Neuronal stem cell (in vitro differentiated cells): ENCODE results near the gene PPP1R12A.

ENCODE experiments used
- DNase-seq: peaks from one replicate; pipeline ENCODE4 v3.0.0-alpha.2; 2013; ENCODE audit warnings: low spot score
- H2AFZ ChIP-seq: one replicate; pipeline ENCODE4 v1.6.1; 2013; ENCODE audit warnings: mild to moderate bottlenecking, low read length, inconsistent platforms
- H2AK5ac ChIP-seq: 2 replicates; pipeline ENCODE4 v1.6.1; 2013; ENCODE audit warnings: low read depth, mild to moderate bottlenecking, inconsistent platforms, low read length, moderate library complexity, mixed read lengths
- H2BK120ac ChIP-seq: 2 replicates; pipeline ENCODE4 v1.6.1; 2013; ENCODE audit warnings: low read depth, mild to moderate bottlenecking, inconsistent platforms, low read length, moderate library complexity, mixed read lengths
- H2BK12ac ChIP-seq: one replicate; pipeline ENCODE4 v1.6.1; 2013; ENCODE audit warnings: low read length, inconsistent platforms
- H2BK15ac ChIP-seq: 2 replicates; pipeline ENCODE4 v1.6.1; 2013; ENCODE audit warnings: mild to moderate bottlenecking, low read length, inconsistent platforms, mixed read lengths
- H2BK5ac ChIP-seq: one replicate; pipeline ENCODE4 v1.6.1; 2013; ENCODE audit warnings: inconsistent platforms, mild to moderate bottlenecking, low read length, moderate library complexity
- H3K14ac ChIP-seq: one replicate; pipeline ENCODE4 v1.6.1; 2013; ENCODE audit warnings: low read length, inconsistent platforms
- H3K18ac ChIP-seq: 2 replicates; pipeline ENCODE4 v1.6.1; 2013; ENCODE audit warnings: low read length, inconsistent platforms
- H3K23ac ChIP-seq: 2 replicates; pipeline ENCODE4 v1.6.1; 2013; ENCODE audit warnings: low read depth, mild to moderate bottlenecking, mixed read lengths, low read length, inconsistent platforms; ENCODE audit not compliant: poor library complexity
- H3K27ac ChIP-seq: replicated peaks from 3 replicates; pipeline ENCODE4 v1.5.1; 2013; ENCODE audit warnings: low read length, inconsistent platforms
- H3K27me3 ChIP-seq, 3 experiments: 2 replicates each; pipeline ENCODE4 v1.6.1; 2013; ENCODE audit warnings: low read length in 3 of 3, mild to moderate bottlenecking in 2 of 3, inconsistent platforms in 1 of 3, low read depth in 1 of 3, mixed read lengths in 1 of 3, moderate library complexity in 1 of 3; ENCODE audit not compliant: control insufficient read depth in 3 of 3, insufficient read depth in 3 of 3
- H3K36me3 ChIP-seq, 2 donors: replicated peaks in 1 of 2; 2 replicates each; pipeline ENCODE4 v1.6.1; 2013; ENCODE audit warnings: low read length in 2 of 2; ENCODE audit not compliant: control insufficient read depth in 2 of 2, insufficient read depth in 2 of 2
- H3K4ac ChIP-seq: 2 replicates; pipeline ENCODE4 v1.6.1; 2013; ENCODE audit warnings: inconsistent platforms, mild to moderate bottlenecking, low read length, moderate library complexity
- H3K4me1 ChIP-seq, 2 donors: 1 replicate in 1 of 2; 2 replicates in 1 of 2; pipeline ENCODE4 v1.6.1; 2013; ENCODE audit warnings: low read length in 2 of 2, low read depth in 1 of 2; ENCODE audit not compliant: control insufficient read depth in 2 of 2, insufficient read depth in 1 of 2
- H3K4me2 ChIP-seq: one replicate; pipeline ENCODE4 v1.6.1; 2013; ENCODE audit warnings: mild to moderate bottlenecking, low read length, inconsistent platforms; ENCODE audit not compliant: insufficient read depth, poor library complexity, severe bottlenecking
- H3K4me3 ChIP-seq, 2 donors: 2 replicates each; pipeline ENCODE4 v1.5.1; 2013; ENCODE audit warnings: low read length in 2 of 2, mild to moderate bottlenecking in 2 of 2, inconsistent platforms in 1 of 2, moderate library complexity in 1 of 2
- H3K79me1 ChIP-seq: one replicate; pipeline ENCODE4 v1.6.1; 2013; ENCODE audit warnings: low read depth, mild to moderate bottlenecking, inconsistent platforms, low read length, moderate library complexity
- H3K9ac ChIP-seq: one replicate; pipeline ENCODE4 v1.6.1; 2013; ENCODE audit warnings: mild to moderate bottlenecking, low read depth, low read length, inconsistent platforms; ENCODE audit not compliant: poor library complexity
- H3K9me3 ChIP-seq, 2 donors: replicated peaks in 1 of 2; 2 replicates each; pipeline versions ENCODE3 to v1.6.1; 2013; ENCODE audit warnings: low read length in 2 of 2, mild to moderate bottlenecking in 2 of 2, inconsistent platforms in 1 of 2, low read depth in 1 of 2, mixed read lengths in 1 of 2, moderate library complexity in 1 of 2; ENCODE audit not compliant: control insufficient read depth in 2 of 2, insufficient read depth in 1 of 2
- H4K8ac ChIP-seq: one replicate; pipeline ENCODE4 v1.6.1; 2013; ENCODE audit warnings: low read depth, mild to moderate bottlenecking, inconsistent platforms, low read length, moderate library complexity
- H4K91ac ChIP-seq: one replicate; pipeline ENCODE4 v1.6.1; 2013; ENCODE audit warnings: low read length, low read depth, mild to moderate bottlenecking, inconsistent platforms; ENCODE audit not compliant: poor library complexity
- WGBS, 2 donors: extraction: QIAGEN DNeasy Blood & Tissue Kit; methylation state at CpG; one replicate each; pipeline ENCODE4 v1.1.7; 2013; ENCODE audit warnings: missing lambda C conversion rate in 2 of 2, mixed read lengths in 1 of 2; ENCODE audit not compliant: insufficient read length in 2 of 2, insufficient replicate concordance in 1 of 2; ENCODE audit errors: extremely low coverage in 2 of 2; 5-methylcytosine and 5-hydroxymethylcytosine counted together

PPP1R12A gene

DNA sequence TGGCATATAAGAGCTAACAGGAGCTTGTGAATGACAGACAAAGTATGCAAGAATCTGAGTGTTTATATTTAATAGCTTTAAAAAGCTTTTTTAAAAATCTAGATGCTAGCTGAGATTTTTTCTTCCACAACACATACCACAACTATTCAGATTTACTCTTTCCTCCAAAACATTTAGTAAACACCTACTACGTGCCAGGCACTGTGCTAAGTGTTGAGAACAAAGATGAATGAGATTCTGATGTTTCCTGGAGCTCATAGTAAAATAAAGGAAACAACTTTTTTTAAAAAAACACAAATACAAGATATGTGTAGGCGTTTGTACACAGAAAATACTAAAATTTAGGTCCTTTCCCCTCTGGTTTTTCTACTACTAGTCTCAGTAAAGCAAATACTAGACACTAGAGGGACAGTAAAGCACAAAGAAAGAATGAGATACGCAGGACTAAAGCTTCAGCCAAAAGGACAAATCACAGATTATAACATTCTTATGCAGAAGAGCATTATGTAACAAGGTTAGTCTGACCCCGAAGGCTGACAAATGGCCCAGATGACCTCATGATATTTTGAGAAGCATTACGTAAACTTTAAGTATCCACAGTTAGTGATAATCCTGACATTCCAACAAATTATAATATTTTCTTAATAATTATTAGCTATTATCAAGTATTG is 165.6 kb downstream of the PPP1R12A start:
- H4K91ac ChIP-seq, result no peak overlapping the region
- no peak for DNase-seq
- no peak overlapping the region for H3K18ac ChIP-seq
- H2AFZ ChIP-seq, result no peak overlapping the region
- H3K4me1 ChIP-seq, result no peaks in the 10 kb centered on the region
- H2BK15ac ChIP-seq, result no peak overlapping the region
- H3K27ac ChIP-seq, result no peak overlapping the region
- no peak overlapping the region for H2BK5ac ChIP-seq
- no CpG with 5 or more reads among the region's 5 CpGs for WGBS, 2 donors
- H2BK12ac ChIP-seq, result no peak overlapping the region
- H3K4me3 ChIP-seq, result no peak overlapping the region
- no peaks in the 10 kb centered on the region for H3K79me1 ChIP-seq
- no peak overlapping the region for H4K8ac ChIP-seq
- H3K14ac ChIP-seq, result no peak overlapping the region
- no peak overlapping the region for H2BK120ac ChIP-seq
- peaks cover 0 to 21% of the 10 kb centered on the region in 2 donors for H3K36me3 ChIP-seq
- no peak overlapping the region for H3K23ac ChIP-seq
- no peaks in the 10 kb centered on the region for H3K27me3 ChIP-seq
- no peak overlapping the region for H2AK5ac ChIP-seq
- H3K4ac ChIP-seq, result no peak overlapping the region
- no peak overlapping the region for H3K4me2 ChIP-seq
- no peaks in the 10 kb centered on the region for H3K9me3 ChIP-seq
- H3K9ac ChIP-seq, result no peak overlapping the region

GRCh38 chr12:79766705-79767464 is 168.0 kb downstream of the PPP1R12A start:
- no peaks in the 10 kb centered on the region for H3K79me1 ChIP-seq
- no peak overlapping the region for H3K9ac ChIP-seq
- H2BK15ac ChIP-seq, result no peak overlapping the region
- no peak overlapping the region for H2AK5ac ChIP-seq
- no peak overlapping the region for H2BK12ac ChIP-seq
- no peak overlapping the region for H3K14ac ChIP-seq
- no peak overlapping the region for H3K27ac ChIP-seq
- no peak overlapping the region for H2BK5ac ChIP-seq
- H3K4me2 ChIP-seq, result no peak overlapping the region
- H2BK120ac ChIP-seq, result no peak overlapping the region
- H3K27me3 ChIP-seq, result no peaks in the 10 kb centered on the region
- no peaks in the 10 kb centered on the region for H3K4me1 ChIP-seq
- H3K9me3 ChIP-seq, result no peaks in the 10 kb centered on the region
- H3K4me3 ChIP-seq, result no peak overlapping the region
- no peak overlapping the region for H4K8ac ChIP-seq
- no peak overlapping the region for H2AFZ ChIP-seq
- H3K23ac ChIP-seq, result no peak overlapping the region
- H3K18ac ChIP-seq, result no peak overlapping the region
- H4K91ac ChIP-seq, result no peak overlapping the region
- H3K36me3 ChIP-seq, result peaks cover 0 to 5% of the 10 kb centered on the region in 2 donors
- H3K4ac ChIP-seq, result no peak overlapping the region
- no peak for DNase-seq
- whole genome bisulfite sequencing, 2 donors, result no CpG with 5 or more reads among the region's 3 CpGs

DNA sequence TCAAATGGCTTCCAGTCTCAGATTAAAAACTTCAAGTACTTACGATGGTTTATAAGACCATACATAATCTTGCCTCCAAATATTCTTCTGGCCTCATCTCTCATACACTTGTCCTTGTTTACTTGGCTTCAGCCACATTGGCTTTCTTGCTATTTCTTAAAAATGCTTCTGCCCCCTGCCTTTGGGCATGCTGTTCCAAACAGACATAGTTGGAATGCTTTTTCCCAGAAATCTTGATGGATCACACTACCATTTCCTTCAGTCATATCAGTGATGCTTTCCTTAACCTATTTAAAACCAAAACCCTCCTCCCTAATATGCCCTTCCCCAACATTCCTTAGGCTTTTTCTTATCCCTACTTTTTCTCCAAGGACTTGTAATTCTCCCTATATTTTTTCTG is 169.7 kb downstream of the PPP1R12A start:
- Histone ChIP-seq H3K4me3 (no peak overlapping the region), H2AK5ac (no peak overlapping the region), H2AFZ (no peak overlapping the region), H3K4me1 (no peaks in the 10 kb centered on the region), H3K27me3 (no peaks in the 10 kb centered on the region), H4K91ac (no peak overlapping the region), H3K9ac (no peak overlapping the region), H3K4ac (no peak overlapping the region), H3K36me3 (no peaks in the 10 kb centered on the region), H3K27ac (no peak overlapping the region), H3K23ac (no peak overlapping the region), H3K14ac (no peak overlapping the region), H3K79me1 (no peaks in the 10 kb centered on the region), H4K8ac (no peak overlapping the region), H2BK15ac (no peak overlapping the region), H2BK5ac (no peak overlapping the region), H2BK120ac (no peak overlapping the region), H3K9me3 (no peaks in the 10 kb centered on the region), H3K18ac (no peak overlapping the region), H2BK12ac (no peak overlapping the region), H3K4me2 (no peak overlapping the region)
- WGBS, 2 donors, result no CpG with 5 or more reads among the region's 1 CpG
- DNase-seq, result no peak

- Histone ChIP-seq H3K79me1 (no peaks in the 10 kb centered on the region), H2BK5ac (no peak overlapping the region), H3K23ac (no peak overlapping the region), H4K8ac (no peak overlapping the region), H3K27me3 (no peaks in the 10 kb centered on the region), H2BK120ac (no peak overlapping the region), H2AFZ (no peak overlapping the region), H2BK15ac (no peak overlapping the region), H3K4me1 (no peaks in the 10 kb centered on the region), H3K18ac (no peak overlapping the region), H3K4ac (no peak overlapping the region), H3K9me3 (no peaks in the 10 kb centered on the region), H3K14ac (no peak overlapping the region), H3K9ac (no peak overlapping the region), H3K36me3 (no peaks in the 10 kb centered on the region), H3K27ac (no peak overlapping the region), H3K4me2 (no peak overlapping the region), H4K91ac (no peak overlapping the region), H2BK12ac (no peak overlapping the region), H3K4me3 (no peak overlapping the region), H2AK5ac (no peak overlapping the region)
- WGBS, 2 donors, result no CpG with 5 or more reads among the region's 3 CpGs
- DNase-seq, result no peak
Observed at GRCh38 chr12:79764641-79765040, 170.3 kb downstream of the PPP1R12A start.
